Chondrocyte (in vitro differentiated cells): ENCODE results near the gene ASB13. TPM values are rescaled to one million over a fixed set of nuclear protein-coding genes. Genes with fewer than 3 reads are reported as not detected.

Source experiments
- DNase-seq: peaks from one replicate; pipeline ENCODE4 v3.0.0; 2021; ENCODE audit warnings: mixed read lengths, low spot score
- H3K27ac Mint-ChIP-seq: one replicate; pipeline ENCODE4 v1.8.0; 2021; ENCODE audit warnings: mild to moderate bottlenecking, moderate library complexity, mixed read lengths; ENCODE audit not compliant: unreplicated experiment
- H3K27me3 Mint-ChIP-seq: 2 replicates; pipeline ENCODE4 v1.8.0; 2021; ENCODE audit warnings: low read depth, mixed read lengths
- H3K36me3 Mint-ChIP-seq: 2 replicates; pipeline ENCODE4 v1.8.0; 2021; ENCODE audit warnings: low read depth, mixed read lengths
- H3K4me1 Mint-ChIP-seq: 2 replicates; pipeline ENCODE4 v1.8.0; 2021; ENCODE audit warnings: low read depth, mild to moderate bottlenecking, mixed read lengths
- H3K4me3 Mint-ChIP-seq: one replicate; pipeline ENCODE4 v1.8.0; 2021; ENCODE audit warnings: mild to moderate bottlenecking, moderate library complexity, mixed read lengths; ENCODE audit not compliant: unreplicated experiment
- H3K9me3 Mint-ChIP-seq: 2 replicates; pipeline ENCODE4 v1.8.0; 2021; ENCODE audit warnings: low read depth, mixed read lengths
- CTCF ChIP-seq: fragments of 200-600 bp; sonication (generic); IDR thresholded peaks from 2 replicates; pipeline ENCODE4 v1.5.0; 2021; ENCODE audit warnings: antibody characterized with exemption, mild to moderate bottlenecking, moderate library complexity
- total RNA-seq: library from RNA; stranded (reverse); gene quantifications from 3 replicates; pipeline ENCODE4 v1.2.1, GENCODE V29; 2021

The ASB13 gene
- total RNA-seq, 1 donor from 2014 or later, result 14.0 TPM

DNA sequence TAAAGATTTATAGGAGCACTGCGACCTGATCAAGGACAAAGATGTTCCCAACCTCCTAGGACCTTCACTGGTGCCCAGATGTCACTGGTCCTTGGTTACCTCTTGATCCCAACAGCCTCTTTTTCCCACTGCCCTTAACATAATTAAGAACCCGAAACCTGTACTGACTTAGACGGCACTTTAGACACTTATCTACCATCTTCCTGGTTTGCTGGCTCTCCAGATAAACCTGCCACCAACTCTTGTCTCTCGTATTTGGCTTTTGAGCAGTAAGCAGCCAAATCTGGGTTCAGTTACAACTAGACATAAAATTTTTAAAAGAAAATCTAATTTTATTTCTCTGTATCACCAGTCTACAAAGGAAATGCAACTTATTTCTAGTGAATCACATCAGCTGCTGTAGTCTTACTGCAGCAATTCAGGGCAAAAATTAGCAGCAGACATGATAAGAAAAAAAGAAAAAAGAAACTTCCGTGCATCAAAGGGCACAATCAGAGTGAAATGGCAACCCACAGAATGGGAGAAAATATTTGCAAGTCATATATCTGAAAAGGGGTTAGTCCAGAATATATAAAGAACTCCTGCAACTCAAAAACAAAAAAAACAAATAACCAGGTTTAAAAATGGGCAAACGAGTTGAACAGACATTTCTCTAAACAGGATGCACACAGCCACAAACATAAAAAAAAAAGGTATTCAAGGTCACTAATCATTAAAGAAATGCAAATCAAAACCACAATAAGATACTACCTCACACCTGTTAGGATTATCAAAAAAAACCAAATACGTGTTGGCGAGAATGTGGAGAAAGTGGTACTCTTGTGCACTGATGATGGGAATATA is 9.4 kb downstream of the ASB13 start:
- Mint-ChIP-seq H3K4me1 (no peaks in the 10 kb centered on the region), H3K27ac (no peak overlapping the region), H3K27me3 (no peaks in the 10 kb centered on the region)

DNA sequence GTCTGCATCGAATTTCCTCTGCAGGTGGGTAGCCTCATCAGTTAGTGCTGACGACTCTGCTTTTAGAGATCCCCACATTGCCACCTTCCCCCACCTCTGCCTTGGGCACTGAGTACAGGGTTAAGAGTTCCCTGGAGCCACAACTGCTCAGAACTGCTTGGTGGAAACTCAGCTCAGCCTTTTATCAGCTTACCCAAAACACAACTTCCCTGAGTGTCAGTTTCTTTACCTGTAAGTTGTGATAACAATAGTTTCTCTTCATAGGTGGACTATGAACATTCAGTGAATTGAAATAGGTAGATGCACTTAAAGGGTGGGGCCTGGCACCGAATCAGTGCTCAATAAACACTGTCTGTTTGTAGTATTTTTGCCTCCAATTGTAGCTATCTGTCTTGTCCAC is 11.3 kb downstream of the ASB13 start:
- no peak for TF ChIP-seq CTCF
- Mint-ChIP-seq H3K9me3 (no peaks in the 10 kb centered on the region), H3K4me1 (no peaks in the 10 kb centered on the region), H3K36me3 (peaks cover 3% of the 10 kb centered on the region), H3K4me3 (no peak overlapping the region), H3K27me3 (no peaks in the 10 kb centered on the region), H3K27ac (no peak overlapping the region)
- DNase-seq, result no peak

More for the DNA sequence above, 9.4 kb downstream of the ASB13 start:
- TF ChIP-seq CTCF, result no peak
- Mint-ChIP-seq H3K4me3 (no peak overlapping the region), H3K9me3 (no peaks in the 10 kb centered on the region), H3K36me3 (peaks cover under 1% of the 10 kb centered on the region)
- DNase-seq, result no peak

- Mint-ChIP-seq H3K36me3 (peaks cover 7% of the 10 kb centered on the region), H3K4me3 (no peak overlapping the region), H3K27me3 (no peaks in the 10 kb centered on the region), H3K9me3 (no peaks in the 10 kb centered on the region), H3K27ac (no peak overlapping the region), H3K4me1 (no peaks in the 10 kb centered on the region)
- DNase-seq, result no peak
- TF ChIP-seq CTCF, result no peak
Observed at GRCh38 chr10:5654218-5654755, 12.1 kb downstream of the ASB13 start.

DNA sequence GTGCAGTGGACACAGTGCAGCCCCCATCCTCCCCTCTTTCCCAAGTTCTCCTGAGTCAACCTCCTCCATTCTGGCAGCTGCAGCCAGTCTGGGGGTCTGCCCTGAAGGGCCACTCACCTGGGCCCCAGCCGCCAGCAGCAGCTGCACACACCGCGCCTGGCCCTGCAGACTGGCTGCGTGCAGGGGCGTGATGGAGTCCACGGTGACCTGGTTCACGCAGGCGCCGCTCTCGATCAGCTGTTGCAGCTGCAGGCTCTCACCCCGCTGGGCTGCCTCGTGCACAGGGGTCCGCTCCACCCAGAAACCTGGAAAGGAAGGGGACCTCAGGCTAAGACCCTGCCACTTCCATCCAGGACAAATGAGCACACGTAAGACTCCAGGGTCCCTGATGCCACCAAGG is 13.6 kb downstream of the ASB13 start:
- no peak overlapping the region for H3K27ac Mint-ChIP-seq
- no peaks in the 10 kb centered on the region for H3K4me1 Mint-ChIP-seq
- H3K9me3 Mint-ChIP-seq, result no peaks in the 10 kb centered on the region
- DNase-seq, result no peak
- no peak for TF ChIP-seq CTCF
- peaks cover 10% of the 10 kb centered on the region for H3K36me3 Mint-ChIP-seq
- H3K4me3 Mint-ChIP-seq, result no peak overlapping the region
- no peaks in the 10 kb centered on the region for H3K27me3 Mint-ChIP-seq

- no peaks in the 10 kb centered on the region for H3K27me3 Mint-ChIP-seq
- no peak overlapping the region for H3K27ac Mint-ChIP-seq
- TF ChIP-seq CTCF, result no peak
- peaks cover 16% of the 10 kb centered on the region for H3K36me3 Mint-ChIP-seq
- H3K9me3 Mint-ChIP-seq, result no peaks in the 10 kb centered on the region
- no peaks in the 10 kb centered on the region for H3K4me1 Mint-ChIP-seq
- no peak for DNase-seq
- no peak overlapping the region for H3K4me3 Mint-ChIP-seq
Observed at GRCh38 chr10:5651388-5651764, 15.0 kb downstream of the ASB13 start.
